ENCODE results near the gene RGS5.

GRCh38 chr1:163170331-163170730 lies 32.4 kb downstream of the RGS5 start:
- TF ChIP-seq CTCF (conservative IDR thresholded peaks at IDR 0.05) (no peak), EZH2 (IDR thresholded peaks at IDR 0.05; ENCODE audit: low read depth) (no peak)

Measured in PC-9 (cell line).